Glomerular visceral epithelial cell (primary cell): ENCODE measurements around the gene CNIH4.
A peak's percentile ranks its signal among the peaks of the same experiment; 100 is the strongest.
"Not testable (repeated sequence)": the region's sequence is repeated elsewhere in the genome, so short reads cannot be mapped to it uniquely, and the experiment has no call there.

Source experiments
- DNase-seq: peaks from one replicate; pipeline ENCODE4 v3.0.0-alpha.2; 2016; ENCODE audit errors: extremely low spot score

CNIH4 gene

DNA sequence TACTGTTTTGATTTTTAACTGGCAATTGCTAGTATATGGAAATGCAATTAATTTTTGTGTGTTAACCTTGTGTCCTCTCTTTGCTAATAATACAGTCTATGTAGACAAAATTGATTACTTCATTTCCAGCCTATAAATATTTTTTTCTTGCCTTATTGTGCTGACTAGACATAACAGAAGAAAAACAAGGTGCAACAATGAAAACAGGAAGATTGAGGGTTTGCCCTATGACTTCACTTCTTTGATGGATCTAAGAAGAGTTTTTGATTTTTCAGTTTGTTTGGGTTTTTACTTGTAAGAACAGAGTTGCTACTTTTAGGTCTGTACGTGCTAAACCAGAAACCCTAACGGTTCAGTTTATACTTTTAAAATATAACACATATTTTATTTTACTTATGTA lies 8.5 kb upstream of the CNIH4 start:
- no peak for DNase-seq

DNA sequence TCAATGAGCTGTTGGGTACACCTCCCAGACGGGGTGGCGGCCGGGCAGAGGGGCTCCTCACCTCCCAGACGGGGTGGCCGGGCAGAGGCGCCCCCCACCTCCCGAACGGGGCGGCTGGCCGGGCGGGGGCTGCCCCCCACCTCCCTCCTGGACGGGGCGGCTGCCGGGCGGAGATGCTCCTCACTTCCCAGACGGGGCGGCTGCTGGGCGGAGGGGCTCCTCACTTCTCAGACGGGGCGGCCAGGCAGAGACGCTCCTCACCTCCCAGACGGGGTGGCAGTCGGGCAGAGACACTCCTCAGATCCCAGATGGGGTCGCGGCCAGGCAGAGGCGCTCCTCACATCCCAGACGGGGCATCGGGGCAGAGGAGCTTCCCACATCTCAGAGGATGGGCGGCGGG lies 7.0 kb upstream of the CNIH4 start:
- not testable (repeated sequence) for DNase-seq

DNA sequence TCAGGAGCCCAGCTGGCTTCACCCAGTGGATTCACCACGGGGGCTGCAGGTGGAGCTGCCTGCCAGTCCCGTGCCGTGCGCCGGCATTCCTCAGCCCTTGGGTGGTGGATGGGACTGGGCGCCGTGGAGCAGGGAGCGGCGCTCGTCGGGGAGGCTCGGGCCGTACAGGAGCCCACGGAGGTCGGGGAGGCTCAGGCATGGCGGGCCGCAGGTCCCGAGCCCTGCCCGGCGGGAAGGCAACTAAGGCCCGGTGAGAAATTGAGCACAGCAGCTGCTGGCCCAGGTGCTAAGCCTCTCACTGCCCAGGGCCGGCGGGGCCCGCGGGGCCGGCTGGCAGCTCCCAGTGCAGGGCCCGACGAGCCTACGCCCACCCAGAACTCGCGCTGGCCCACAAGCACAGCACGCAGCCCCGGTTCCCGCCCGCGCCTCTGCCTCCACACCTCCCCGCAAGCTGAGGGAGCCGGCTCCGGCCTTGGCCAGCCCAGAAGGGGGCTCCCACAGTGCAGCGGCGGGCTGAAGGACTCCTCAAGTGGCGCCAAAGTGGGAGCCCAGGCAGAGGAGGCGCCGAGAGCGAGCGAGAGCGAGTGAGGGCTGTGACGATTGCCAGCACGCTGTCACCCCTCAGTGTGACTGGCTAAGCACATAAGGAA lies 4.1 kb upstream of the CNIH4 start:
- DNase-seq: not testable (repeated sequence)

DNA sequence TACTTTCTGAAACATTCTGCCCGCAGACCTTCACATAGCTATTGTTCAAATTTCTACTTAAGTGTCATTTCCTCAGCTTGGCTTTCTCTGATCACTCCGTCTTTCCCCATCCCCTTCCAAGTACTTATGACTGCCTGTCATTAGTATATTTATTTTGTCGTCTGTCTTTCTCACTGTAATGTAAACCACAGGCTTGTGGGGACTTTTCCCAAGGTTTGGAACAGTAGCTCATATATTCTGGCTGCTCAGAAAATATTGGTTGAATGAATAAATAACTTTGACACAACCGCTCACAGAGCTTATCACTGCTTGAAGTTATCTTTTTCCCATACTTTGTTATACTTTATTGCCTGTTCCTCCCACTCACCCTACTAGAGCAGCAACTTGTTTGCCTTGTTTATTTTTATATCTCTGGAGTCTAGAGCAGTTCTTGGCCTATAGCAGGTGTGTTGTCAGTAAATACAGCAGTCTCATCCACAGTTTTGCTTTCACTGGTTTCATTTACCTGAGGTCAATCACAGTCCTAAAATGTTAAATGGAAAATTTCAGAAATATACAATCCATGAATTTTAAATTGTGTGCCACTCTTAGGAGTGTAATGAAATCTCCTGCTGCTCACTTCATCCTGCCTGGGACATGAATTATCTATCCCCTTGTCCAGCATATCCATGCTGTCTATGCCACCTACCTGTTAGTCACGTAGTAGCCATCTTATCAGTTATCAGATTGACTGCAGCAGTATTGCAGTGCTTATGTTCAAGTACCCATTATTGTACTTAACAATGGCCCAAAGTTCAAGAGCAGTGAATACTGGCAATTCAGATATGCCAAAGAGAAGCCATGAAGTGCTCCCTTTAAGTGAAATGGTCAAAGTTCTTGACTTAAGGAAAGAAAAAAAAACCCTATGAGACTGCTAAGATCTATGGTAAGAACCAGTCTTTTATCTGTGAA lies 2.4 kb upstream of the CNIH4 start:
- DNase-seq: no peak

DNA sequence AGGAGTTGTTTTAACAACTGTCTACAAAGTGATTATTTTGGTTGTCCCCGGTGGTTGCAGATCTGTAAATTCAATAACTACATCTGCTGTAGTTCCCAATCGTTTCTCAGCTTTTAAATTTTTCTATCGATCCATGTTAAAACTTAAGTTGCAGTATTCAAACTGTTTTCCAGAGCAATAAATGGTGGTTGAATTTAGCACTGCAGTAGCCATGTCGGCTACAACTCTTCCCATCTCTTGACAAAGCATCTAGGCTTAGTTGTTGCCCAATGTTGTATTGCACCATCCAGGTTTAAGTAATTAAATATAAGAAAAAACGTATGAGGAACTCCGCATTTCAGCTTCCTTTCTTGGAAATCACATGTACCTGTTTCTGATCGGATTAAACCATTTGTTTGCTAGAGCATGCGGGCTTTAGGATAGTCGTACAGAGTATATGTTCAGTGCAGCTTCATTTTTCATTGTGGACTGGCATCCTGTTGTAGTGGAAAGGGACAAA lies 996 bp downstream of the CNIH4 start:
- no peak for DNase-seq

DNA sequence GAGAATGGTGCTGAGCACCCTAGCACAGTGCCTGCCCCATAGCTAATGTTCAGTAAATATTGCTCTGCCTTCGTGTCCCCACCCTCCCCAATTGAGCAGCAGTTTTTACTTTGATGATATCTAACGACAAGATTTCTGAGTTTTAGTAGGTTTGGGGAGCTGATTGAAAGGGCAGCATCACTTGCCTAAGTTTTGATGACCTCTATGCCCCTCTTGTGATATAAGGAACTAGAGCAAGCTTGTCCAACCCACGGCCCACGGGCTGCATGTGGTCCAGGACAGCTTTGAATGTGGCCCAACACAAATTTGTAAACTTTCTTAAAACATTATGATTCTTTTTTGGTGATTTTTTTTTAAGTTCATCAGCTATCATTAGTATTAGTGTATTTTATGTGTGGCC lies 1.6 kb downstream of the CNIH4 start:
- no peak for DNase-seq

DNA sequence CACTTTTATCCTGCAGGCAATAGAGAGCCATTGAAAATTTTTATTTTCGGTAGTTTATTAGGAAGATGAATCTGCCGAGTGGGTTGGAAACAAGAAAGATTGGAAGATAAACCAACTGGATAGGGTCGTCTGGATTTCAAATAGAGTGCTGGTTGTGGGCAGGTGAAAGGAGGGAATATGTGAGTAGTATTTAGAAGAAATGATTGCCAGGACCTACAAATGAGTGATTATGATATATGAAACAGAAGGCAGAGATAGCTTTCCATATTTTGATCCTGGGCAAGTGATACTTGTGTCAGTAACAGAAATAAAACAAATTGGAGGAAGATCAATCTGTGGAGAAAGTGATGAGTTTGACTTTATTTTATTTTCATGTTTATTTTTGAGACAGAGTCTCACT lies 2.5 kb downstream of the CNIH4 start:
- no peak for DNase-seq

DNA sequence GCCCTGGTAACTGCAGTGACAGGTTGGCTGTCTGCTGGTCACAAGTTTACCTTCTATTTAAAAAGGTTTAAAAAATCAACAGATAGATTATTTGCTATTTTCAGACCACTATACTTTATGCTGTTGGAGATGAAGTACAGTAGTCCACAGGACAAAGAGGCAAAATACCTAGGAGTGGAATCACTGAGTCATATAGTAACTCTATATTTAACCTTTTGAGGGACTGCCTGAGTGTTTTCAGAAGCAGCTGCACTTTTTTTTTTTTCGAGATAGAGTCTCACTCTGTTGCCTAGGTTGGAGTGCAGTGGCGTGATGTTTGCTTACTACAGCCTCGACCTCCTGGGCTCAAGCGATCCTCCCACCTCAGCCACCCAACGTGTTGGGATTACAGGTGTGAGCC lies 11.7 kb downstream of the CNIH4 start:
- no peak for DNase-seq

DNA sequence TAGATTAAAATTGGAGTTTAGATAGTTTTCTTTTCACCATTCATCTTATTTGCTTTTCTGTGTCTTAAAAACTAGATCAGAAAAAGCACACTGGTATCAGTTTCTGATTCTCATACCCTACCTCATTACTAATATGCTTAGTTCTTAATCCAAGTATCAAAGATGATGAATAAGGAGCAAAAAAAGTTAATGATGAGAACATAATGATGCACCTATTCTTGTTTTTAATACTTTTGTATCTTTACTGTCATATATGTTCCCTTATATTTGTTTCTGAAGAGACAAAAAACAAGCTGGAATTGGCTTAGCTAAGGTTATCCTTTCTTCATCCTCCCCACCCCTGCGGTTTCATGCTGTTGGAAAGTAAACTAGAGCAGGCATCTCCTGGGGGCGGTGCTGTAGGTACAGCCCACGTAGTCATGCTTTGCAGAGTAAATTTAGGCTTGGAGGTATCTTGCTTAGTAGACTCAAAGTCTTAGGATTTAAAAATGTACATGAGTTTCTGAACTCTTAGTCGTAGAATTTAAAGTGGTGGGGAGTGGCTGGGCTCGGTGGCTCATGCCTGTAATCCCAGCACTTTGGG lies 16.4 kb downstream of the CNIH4 start:
- no peak for DNase-seq

DNA sequence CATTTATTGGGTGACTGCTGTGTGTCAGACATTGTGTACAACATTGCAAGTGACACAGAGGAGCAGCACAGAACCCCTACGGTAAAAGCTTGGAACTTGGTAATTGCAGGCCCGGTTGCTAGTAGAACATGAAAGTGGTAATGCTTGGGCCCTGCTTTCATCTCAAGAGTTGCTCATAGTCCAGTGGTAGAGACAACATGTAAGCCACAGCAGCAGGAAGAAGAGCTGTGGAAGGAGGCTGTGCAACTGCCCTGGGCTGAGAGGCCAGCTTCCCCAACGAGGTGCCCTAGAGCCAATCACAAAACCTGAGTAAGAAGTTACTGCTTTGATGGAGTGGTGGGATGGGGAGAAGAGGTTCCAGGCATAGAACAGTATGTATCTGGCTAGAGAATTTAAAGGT lies 18.4 kb downstream of the CNIH4 start:
- DNase-seq: no peak

DNA sequence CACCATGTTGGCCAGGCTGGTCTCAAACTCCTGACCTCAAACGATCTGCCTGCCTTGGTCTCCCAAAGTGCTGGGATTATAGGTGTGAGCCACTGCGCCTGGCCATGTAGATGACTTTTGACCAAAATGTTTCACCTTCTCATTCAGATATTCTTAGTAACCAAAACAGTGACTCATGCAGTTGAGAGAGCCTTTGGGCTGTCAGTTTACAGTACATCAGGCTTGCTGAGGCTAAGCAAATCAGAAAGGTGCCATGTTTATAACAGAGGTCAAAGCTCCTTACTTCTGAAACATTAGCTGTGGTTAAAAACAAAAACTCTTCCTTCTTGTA lies 21.0 kb downstream of the CNIH4 start:
- peak; percentile 44 for DNase-seq

DNA sequence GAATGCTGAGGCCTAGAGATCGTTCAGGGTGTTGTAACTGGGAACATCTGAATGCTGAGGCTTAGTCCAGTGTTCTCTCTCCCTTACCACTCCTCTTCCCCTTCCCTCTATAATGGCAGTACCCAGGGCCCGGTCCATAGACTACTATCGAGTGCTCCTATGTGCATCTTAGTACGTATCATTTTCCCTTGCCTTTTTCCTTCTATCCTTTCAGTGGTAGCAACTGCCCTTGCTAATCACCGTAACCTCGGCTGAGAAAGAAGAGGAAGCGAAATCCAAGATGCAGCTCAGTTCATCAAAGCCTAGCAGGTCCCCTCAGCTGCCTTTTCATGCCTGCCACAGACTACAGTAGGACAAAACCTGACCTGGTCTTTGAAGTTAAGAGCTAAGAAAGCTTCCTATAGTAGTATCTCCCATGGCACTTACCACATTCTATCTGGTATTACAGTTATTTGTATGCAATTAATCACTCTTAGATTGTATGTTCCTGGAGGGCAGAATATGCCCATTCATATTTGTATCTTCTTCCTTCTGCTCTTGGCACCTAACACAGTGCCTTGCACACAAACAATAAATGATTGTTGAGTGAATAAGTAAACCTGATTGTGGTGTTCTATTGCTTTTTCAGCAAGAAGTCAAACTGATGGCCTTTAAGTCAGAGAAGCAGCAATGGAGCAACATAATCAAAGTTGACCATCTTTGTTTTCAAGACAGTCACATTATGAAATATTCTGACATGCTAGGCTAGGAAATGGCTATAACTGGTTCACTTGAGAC lies 22.4 kb downstream of the CNIH4 start:
- DNase-seq: no peak

DNA sequence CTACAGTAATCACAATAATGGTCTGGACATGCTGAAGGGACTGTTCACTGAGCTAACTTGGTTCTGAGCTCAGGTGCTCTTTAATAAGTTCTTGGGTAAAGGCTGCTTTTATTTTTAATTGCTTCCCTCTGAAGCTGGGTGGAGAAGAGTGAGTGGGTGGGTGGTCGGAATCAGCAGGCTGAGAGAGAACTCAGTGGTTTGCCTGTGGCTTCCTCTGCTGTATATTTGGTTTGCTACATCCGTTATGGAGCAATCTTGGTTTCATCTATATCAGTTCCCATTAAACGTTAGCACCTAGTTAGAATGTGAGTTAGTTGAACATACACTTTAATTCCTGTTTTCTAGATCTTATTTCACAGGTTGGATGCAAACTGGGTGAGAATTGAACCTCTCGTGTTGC lies 23.3 kb downstream of the CNIH4 start:
- DNase-seq: no peak

DNA sequence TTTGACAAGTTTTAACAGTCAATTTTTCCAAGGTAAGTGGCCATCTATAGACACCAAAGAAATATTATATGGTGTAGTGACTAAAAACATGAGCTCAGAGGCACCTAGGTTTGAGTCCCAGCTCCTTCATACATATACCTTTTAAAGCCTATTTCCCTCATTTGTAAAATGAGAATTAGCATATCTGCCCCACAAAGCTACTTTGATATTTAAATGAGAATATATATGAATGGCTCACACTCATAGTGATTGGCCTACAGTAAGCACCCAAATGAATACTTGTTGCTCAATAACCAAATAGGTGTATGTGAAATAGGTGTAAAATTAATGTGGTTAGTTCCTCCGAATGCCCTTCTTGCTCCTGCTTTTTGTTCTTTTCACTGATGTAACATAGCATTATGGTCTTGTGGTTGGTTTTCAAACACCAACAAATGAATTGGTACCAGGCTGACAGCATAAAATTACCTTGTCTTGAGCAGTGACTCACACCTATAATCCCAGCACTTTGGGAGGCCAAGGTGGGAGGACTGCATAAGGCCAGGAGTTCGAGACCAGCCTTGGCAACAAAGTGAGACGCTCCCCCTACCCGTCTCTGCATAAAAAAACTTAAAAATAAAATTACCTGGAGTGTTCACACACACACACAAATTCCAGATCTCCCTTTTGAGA lies 25.3 kb downstream of the CNIH4 start:
- no peak for DNase-seq

DNA sequence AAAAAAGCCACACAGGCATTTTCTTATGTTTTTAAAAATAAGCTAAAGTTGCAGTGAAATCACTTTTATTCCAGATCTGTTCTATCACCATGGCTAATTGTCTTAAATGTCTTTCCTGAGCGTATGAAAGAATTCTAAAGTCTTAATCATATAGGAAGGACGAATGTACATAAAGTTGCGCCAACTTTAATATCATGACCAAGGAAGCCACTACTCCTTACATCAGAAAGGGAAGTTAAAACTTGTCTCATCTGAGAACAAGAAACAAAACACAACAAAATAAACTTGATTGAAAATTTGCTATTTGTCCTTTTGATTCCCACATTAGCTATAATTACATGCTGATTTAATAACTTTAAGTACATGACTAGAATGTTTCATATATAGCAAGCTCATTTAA lies 26.5 kb downstream of the CNIH4 start:
- no peak for DNase-seq

DNA sequence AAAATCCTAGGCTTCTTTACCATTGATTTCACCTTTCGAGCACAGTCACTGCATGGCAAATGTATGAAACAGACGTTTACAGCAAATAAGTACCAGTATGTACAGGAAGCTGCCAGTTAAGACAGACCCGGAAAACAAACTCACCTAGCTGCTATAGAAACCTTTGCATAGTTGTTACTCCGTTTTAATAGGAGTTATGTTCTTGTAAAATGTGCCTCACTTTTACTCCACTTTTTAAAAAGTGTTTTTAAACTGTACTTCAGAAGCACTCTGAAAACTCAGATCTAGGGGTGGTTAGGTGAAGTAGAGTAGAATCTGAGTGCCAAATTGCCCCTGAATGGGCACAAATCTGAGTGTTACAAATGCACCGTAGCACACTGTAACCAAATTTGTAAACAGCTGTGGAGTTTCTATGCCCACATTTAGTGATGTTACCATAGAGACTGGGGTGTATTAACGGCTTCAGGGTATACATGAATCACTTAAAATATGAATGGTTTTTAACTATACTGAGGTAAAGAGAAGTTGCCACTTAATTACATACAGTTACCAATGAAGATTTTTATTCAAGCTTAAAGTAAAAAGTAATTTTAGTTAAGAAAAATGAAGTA lies 30.7 kb downstream of the CNIH4 start:
- DNase-seq: no peak

DNA sequence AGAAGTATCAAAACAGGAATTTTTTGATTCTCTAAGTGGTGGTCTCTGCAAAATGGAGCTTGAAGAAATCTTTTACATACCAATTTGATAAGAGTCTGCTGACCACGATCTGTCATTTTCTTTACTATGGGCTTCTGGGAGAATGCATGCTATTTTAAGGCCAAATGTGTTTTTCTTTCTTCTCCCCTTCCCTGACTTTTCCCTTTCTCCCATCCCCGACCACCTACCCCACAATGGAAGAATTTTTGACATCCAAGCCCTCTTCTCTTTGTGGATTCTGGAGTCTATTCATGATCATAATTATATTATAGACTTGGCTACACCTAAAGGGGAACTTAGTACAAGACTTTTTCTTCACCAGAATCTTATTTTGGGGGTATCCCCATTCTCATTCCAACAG lies 31.3 kb downstream of the CNIH4 start:
- no peak for DNase-seq

DNA sequence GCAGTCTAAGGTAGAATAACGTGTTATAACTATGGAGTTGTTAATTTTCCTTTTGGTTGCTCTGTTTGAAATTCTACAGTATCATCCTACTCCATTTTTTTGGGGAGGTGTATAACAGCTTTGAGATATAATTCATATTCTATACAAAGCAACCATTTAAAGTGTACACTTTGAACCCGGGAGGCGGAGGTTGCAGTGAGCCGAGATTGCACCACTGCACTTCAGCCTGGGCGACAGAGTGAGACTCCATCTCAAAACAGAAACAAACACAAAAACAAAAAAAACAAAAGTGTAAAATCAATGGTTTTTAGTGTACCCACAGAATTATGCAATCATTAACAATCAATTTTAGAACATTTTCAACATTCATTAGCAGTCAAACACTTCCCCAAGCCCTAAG lies 33.8 kb downstream of the CNIH4 start:
- no peak for DNase-seq

DNA sequence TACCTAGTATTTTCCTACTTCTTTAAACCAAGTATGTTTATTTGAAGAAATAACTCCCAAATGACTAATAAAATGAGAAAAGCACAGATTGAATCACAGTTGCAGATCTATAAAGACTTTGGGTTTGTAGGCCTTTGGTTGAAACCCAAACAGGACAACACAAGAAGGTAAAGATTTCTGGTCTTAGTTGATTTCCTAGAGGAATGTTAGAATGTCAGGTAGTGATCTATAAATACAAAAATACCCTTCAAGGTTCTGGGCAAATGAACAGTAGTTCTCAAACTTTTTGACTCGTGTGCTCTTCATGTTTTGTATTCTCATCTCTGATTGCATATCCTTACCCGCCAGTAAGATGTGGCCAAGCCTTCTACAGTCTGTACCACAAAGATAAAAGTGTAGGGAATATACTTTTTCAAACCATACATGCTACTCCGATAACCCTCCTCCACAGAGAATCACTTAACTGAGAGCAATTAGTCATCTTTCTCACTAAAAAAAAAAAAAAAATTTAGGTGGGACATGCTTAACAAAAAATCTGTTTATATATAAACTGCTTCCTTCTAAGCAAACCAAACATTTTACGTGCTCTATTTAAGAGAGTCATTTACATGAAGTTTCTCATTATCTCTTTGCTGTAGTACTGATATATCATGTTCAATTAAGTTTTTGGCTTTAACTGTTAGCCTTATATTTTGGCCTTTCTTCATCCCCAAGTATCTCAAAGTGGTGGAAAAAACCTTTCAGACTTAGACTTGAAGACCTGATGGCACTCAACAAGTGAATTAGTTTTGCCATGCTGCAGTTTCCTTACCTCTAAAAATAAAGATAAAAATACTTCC lies 36.0 kb downstream of the CNIH4 start:
- no peak for DNase-seq

DNA sequence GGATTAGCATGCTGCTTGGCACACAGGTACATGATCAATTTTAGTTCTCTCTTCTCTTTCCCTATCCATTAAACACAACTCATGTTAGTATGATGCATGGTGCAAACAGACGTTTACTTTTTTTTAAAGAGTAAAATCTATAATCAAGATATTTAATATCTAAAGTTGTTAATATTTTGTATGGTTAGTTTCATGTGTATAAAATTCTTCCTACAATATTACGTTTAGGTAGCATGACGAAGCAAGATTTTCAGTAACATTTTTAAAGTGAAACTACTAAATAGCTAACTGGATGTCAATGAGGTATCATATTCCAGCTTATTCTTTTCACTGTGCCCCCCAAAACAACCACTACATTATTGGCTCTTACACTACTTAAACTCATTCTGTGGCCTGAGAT lies 36.6 kb downstream of the CNIH4 start:
- DNase-seq: no peak
